ENCODE measurements around the gene MKI67.

DNA sequence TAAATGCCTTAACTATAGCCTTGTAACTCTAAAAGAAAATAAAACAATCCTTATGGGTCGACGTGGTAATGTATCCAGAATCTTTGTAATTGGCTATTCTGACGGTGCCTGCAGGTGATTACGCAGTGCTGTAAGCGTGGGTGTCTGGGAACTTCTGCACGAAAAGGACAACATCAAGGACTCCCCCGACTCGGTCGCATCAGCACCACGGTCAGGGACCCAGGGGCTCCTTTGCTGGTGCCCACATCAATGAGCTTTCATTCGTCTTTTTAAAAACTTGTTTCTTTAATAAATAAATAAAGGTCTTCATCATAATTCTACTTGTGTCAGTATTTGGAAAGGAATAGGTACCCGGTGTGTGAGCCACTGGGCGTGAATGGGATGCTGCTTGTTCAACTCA, 13.2 kb downstream of the MKI67 start:
- TF ChIP-seq, protein P1, sequence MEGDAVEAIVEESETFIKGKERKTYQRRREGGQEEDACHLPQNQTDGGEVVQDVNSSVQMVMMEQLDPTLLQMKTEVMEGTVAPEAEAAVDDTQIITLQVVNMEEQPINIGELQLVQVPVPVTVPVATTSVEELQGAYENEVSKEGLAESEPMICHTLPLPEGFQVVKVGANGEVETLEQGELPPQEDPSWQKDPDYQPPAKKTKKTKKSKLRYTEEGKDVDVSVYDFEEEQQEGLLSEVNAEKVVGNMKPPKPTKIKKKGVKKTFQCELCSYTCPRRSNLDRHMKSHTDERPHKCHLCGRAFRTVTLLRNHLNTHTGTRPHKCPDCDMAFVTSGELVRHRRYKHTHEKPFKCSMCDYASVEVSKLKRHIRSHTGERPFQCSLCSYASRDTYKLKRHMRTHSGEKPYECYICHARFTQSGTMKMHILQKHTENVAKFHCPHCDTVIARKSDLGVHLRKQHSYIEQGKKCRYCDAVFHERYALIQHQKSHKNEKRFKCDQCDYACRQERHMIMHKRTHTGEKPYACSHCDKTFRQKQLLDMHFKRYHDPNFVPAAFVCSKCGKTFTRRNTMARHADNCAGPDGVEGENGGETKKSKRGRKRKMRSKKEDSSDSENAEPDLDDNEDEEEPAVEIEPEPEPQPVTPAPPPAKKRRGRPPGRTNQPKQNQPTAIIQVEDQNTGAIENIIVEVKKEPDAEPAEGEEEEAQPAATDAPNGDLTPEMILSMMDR (IDR thresholded peaks at IDR 0.05), result no peak
- TF ChIP-seq, protein P2, sequence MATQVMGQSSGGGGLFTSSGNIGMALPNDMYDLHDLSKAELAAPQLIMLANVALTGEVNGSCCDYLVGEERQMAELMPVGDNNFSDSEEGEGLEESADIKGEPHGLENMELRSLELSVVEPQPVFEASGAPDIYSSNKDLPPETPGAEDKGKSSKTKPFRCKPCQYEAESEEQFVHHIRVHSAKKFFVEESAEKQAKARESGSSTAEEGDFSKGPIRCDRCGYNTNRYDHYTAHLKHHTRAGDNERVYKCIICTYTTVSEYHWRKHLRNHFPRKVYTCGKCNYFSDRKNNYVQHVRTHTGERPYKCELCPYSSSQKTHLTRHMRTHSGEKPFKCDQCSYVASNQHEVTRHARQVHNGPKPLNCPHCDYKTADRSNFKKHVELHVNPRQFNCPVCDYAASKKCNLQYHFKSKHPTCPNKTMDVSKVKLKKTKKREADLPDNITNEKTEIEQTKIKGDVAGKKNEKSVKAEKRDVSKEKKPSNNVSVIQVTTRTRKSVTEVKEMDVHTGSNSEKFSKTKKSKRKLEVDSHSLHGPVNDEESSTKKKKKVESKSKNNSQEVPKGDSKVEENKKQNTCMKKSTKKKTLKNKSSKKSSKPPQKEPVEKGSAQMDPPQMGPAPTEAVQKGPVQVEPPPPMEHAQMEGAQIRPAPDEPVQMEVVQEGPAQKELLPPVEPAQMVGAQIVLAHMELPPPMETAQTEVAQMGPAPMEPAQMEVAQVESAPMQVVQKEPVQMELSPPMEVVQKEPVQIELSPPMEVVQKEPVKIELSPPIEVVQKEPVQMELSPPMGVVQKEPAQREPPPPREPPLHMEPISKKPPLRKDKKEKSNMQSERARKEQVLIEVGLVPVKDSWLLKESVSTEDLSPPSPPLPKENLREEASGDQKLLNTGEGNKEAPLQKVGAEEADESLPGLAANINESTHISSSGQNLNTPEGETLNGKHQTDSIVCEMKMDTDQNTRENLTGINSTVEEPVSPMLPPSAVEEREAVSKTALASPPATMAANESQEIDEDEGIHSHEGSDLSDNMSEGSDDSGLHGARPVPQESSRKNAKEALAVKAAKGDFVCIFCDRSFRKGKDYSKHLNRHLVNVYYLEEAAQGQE (IDR thresholded peaks at IDR 0.05; ENCODE audit: insufficient read depth in 1 of 2, low read depth in 2 of 2, low read length in 1 of 2), result peak; percentile 73 to 74
- TF ChIP-seq POLR2AphosphoS5 (IDR thresholded peaks at IDR 0.05; ENCODE audit: low read depth, low read length), result no peak

All from Panc1 (cell line).